ENCODE data around the gene GDPD5.
A peak's percentile ranks its signal among the peaks of the same experiment; 100 is the strongest.

GDPD5 gene

GRCh38 chr11:75388386-75389275, 137.1 kb downstream of the GDPD5 start:
- DNase-seq = peak; percentile 77 to 86

GRCh38 chr11:75387736-75388294, 137.9 kb downstream of the GDPD5 start:
- no peak for DNase-seq

GRCh38 chr11:75386942-75387630, 138.7 kb downstream of the GDPD5 start:
- DNase-seq = no peak
